Keratinocyte (primary cell): ENCODE measurements around the gene SNX30. TPM values are rescaled to one million over a fixed set of nuclear protein-coding genes. Genes with fewer than 3 reads are reported as not detected.

Experiments used
- DNase-seq: peaks from one replicate; pipeline ENCODE4 v3.0.0-alpha.2; 2011; ENCODE audit warnings: low read depth, missing footprints, low spot score
- FAIRE-seq: peaks from 2 replicates; lab custom pipeline; 2011; peaks lifted over from hg19 to GRCh38; lab: Jason Lieb, UNC
- H2AFZ ChIP-seq: 2 replicates; pipeline ENCODE4 v1.6.0; 2012; ENCODE audit warnings: low read length, control low read depth, inconsistent platforms; ENCODE audit not compliant: control insufficient read depth
- H3K27ac ChIP-seq: 2 replicates; pipeline ENCODE4 v1.5.1; 2011; ENCODE audit warnings: low read length; ENCODE audit not compliant: control insufficient read depth, insufficient read depth
- H3K27me3 ChIP-seq: 3 replicates; pipeline ENCODE4 v1.6.0; 2011; ENCODE audit warnings: low read length; ENCODE audit not compliant: control insufficient read depth, insufficient read depth; ENCODE audit errors: extremely low read depth
- H3K36me3 ChIP-seq, 2 experiments: 2 replicates in 1 of 2; 3 replicates in 1 of 2; pipeline ENCODE4 v1.5.1; 2011; ENCODE audit warnings: low read length in 2 of 2, mild to moderate bottlenecking in 1 of 2; ENCODE audit not compliant: control insufficient read depth in 2 of 2, insufficient read depth in 2 of 2; ENCODE audit errors: extremely low read depth in 1 of 2
- H3K4me1 ChIP-seq: 3 replicates; pipeline ENCODE4 v1.5.1; 2011; ENCODE audit warnings: low read length; ENCODE audit not compliant: control insufficient read depth, insufficient read depth; ENCODE audit errors: extremely low read depth
- H3K4me2 ChIP-seq: 3 replicates; pipeline ENCODE4 v1.6.0; 2011; ENCODE audit warnings: low read depth, low read length; ENCODE audit not compliant: control insufficient read depth, insufficient read depth; ENCODE audit errors: extremely low read depth
- H3K4me3 ChIP-seq, 3 experiments: fragments of 200-600 bp in 1 of 3; sonication (generic) in 1 of 3; 2 replicates in 2 of 3; 3 replicates in 1 of 3; pipeline ENCODE4 v1.5.1; 2011 to 2016; ENCODE audit warnings: low read length in 3 of 3, mild to moderate bottlenecking in 3 of 3, control low read depth in 2 of 3, inconsistent platforms in 1 of 3, low read depth in 1 of 3, mixed read lengths in 1 of 3, mixed run types in 1 of 3, moderate library complexity in 1 of 3; ENCODE audit not compliant: control insufficient read depth in 2 of 3, insufficient read depth in 2 of 3; ENCODE audit errors: extremely low read depth in 1 of 3
- H3K79me2 ChIP-seq: 2 replicates; pipeline ENCODE4 v1.6.0; 2012; ENCODE audit warnings: low read length; ENCODE audit not compliant: control insufficient read depth, insufficient read depth
- H3K9ac ChIP-seq: 3 replicates; pipeline ENCODE4 v1.6.0; 2011; ENCODE audit warnings: low read length; ENCODE audit not compliant: control insufficient read depth, insufficient read depth; ENCODE audit errors: extremely low read depth
- H3K9me1 ChIP-seq: 3 replicates; pipeline ENCODE4 v1.6.0; 2011; ENCODE audit warnings: low read length; ENCODE audit not compliant: control insufficient read depth, insufficient read depth; ENCODE audit errors: extremely low read depth
- H3K9me3 ChIP-seq: 2 replicates; pipeline ENCODE4 v1.5.1; 2012; ENCODE audit warnings: low read depth, low read length; ENCODE audit not compliant: control insufficient read depth
- H4K20me1 ChIP-seq: 3 replicates; pipeline ENCODE4 v1.6.0; 2011; ENCODE audit warnings: low read length; ENCODE audit not compliant: control insufficient read depth, insufficient read depth; ENCODE audit errors: extremely low read depth
- CTCF ChIP-seq, 3 experiments: IDR thresholded peaks in 1 of 3; conservative IDR thresholded peaks in 1 of 3; optimal IDR thresholded peaks in 1 of 3; 2 replicates in 2 of 3; 3 replicates in 1 of 3; pipeline versions ENCODE3 to v1.5.1; 2011; ENCODE audit warnings: low read length in 3 of 3, mild to moderate bottlenecking in 3 of 3, moderate library complexity in 2 of 3, control low read depth in 1 of 3, inconsistent platforms in 1 of 3; ENCODE audit not compliant: insufficient read depth in 2 of 3; ENCODE audit errors: extremely low read depth in 1 of 3
- EZH2 ChIP-seq: IDR thresholded peaks from one replicate; pipeline ENCODE4 v1.6.1; 2012; ENCODE audit warnings: inconsistent platforms, mild to moderate bottlenecking, low read length, moderate library complexity
- dilution Hi-C: fragments of 300-500 bp; cut with MboI; formaldehyde crosslinking; loops from one replicate; pipeline ENCODE4 v1.7.0; 2020; ENCODE audit warnings: low sequenced_read_pairs; ENCODE audit not compliant: extremely low pct_ligation_motif_present
- polyA plus RNA-seq, 5 experiments: library from polyadenylated mRNA; depleted of rRNA in 3 of 5; stranded (reverse) in 3 of 5; stranded (forward) in 1 of 5; unstranded in 1 of 5; fragments of >200 nt; gene quantifications; 1 replicate in 1 of 5; 2 replicates in 3 of 5; 3 replicates in 1 of 5; pipeline versions ENCODE4 v1.2.1 to v1.2.3, GENCODE V29; 2011 to 2012; ENCODE audit warnings: missing spikeins in 2 of 5, low read depth in 1 of 5, low replicate concordance in 1 of 5

Gene SNX30
- polyA plus RNA-seq, 1 donor (not counting 4 experiments of a cell fraction or from before 2014, with no cell fraction given), result 9.0 TPM

GRCh38 chr9:112811518-112811917, 61.0 kb downstream of the SNX30 start:
- TF ChIP-seq EZH2 (no peak), CTCF (optimal IDR thresholded peaks at IDR 0.05 in 1 of 3, IDR thresholded peaks at IDR 0.05 in 1 of 3, conservative IDR thresholded peaks at IDR 0.05 in 1 of 3; ENCODE audit: extremely low read depth in 1 of 3, insufficient read depth in 2 of 3, low read length in 3 of 3) (no peak)
- no peak for FAIRE-seq

DNA sequence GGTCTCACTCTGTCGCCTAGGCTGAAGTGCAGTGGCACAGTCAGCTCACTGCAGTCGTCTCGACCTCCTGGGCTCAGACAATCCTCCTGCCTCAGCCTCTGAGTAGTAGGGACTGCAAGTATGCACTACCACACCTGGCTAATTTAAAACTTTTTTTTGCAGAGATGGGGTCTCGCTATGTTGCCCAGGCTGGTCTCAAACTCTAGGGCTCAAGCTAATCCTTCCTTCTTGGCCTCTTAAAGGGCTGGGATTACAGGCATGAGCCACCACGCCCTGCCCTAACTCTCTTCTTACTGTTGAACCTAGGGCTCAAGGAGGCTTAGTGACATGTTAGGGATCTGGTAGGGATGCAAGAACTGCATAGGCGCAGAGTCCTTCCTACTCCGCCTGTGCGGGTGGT, 65.3 kb downstream of the SNX30 start:
- DNase-seq, result no peak
- Histone ChIP-seq H3K9ac (no peak overlapping the region), H3K79me2 (peaks cover 2% of the 10 kb centered on the region), H3K27ac (no peak overlapping the region), H3K4me1 (peaks cover under 1% of the 10 kb centered on the region), H3K4me2 (no peak overlapping the region), H3K9me1 (no peaks in the 10 kb centered on the region), H3K36me3 (no peaks in the 10 kb centered on the region), H2AFZ (no peak overlapping the region), H3K27me3 (no peaks in the 10 kb centered on the region), H4K20me1 (no peaks in the 10 kb centered on the region), H3K9me3 (no peaks in the 10 kb centered on the region), H3K4me3 (no peak overlapping the region)
- TF ChIP-seq EZH2, result no peak
- no peak for TF ChIP-seq CTCF (optimal IDR thresholded peaks at IDR 0.05 in 1 of 3, IDR thresholded peaks at IDR 0.05 in 1 of 3, conservative IDR thresholded peaks at IDR 0.05 in 1 of 3; ENCODE audit: extremely low read depth in 1 of 3, insufficient read depth in 2 of 3, low read length in 3 of 3)
- FAIRE-seq, result no peak
- dilution Hi-C loops, result no loop called here

More at GRCh38 chr9:112811518-112811917, 61.0 kb downstream of the SNX30 start:
- no peaks in the 10 kb centered on the region for H4K20me1 ChIP-seq
- no peak overlapping the region for H3K4me3 ChIP-seq
- H3K9me1 ChIP-seq, result no peaks in the 10 kb centered on the region
- H3K27me3 ChIP-seq, result no peaks in the 10 kb centered on the region
- DNase-seq, result no peak
- dilution Hi-C loops, result no loop called here
- H3K27ac ChIP-seq, result no peak overlapping the region
- no peak overlapping the region for H3K4me2 ChIP-seq
- H3K9me3 ChIP-seq, result no peaks in the 10 kb centered on the region
- H3K79me2 ChIP-seq, result peaks cover 6% of the 10 kb centered on the region
- H3K9ac ChIP-seq, result no peak overlapping the region
- peaks cover 5% of the 10 kb centered on the region for H3K4me1 ChIP-seq
- H3K36me3 ChIP-seq, result peaks cover 0 to 3% of the 10 kb centered on the region in 2 experiments
- no peak overlapping the region for H2AFZ ChIP-seq
